WERI-Rb-1 (cell line): ENCODE results near the gene PAPPA.

Experiments
- DNase-seq: peaks from one replicate; pipeline ENCODE4 v3.0.0-alpha.2; 2020
- H3K27ac ChIP-seq: fragments of 250-450 bp; sonication (Bioruptor Pico); 2 replicates; pipeline ENCODE4 v1.5.1; 2020; ENCODE audit warnings: mild to moderate bottlenecking, moderate library complexity
- H3K27me3 ChIP-seq: fragments of 250-450 bp; sonication (Bioruptor Pico); 2 replicates; pipeline ENCODE4 v1.5.1; 2021; ENCODE audit warnings: mild to moderate bottlenecking, low read depth, moderate library complexity; ENCODE audit not compliant: insufficient read depth, severe bottlenecking
- H3K36me3 ChIP-seq: fragments of 250-450 bp; sonication (Bioruptor Pico); 2 replicates; pipeline ENCODE4 v1.5.1; 2020; ENCODE audit warnings: mild to moderate bottlenecking, moderate library complexity
- H3K4me3 ChIP-seq: 2 replicates; pipeline ENCODE4 v1.5.1; 2011; ENCODE audit warnings: low read depth, mild to moderate bottlenecking, control low read depth, low read length
- H3K9me3 ChIP-seq: fragments of 250-450 bp; sonication (Bioruptor Pico); 2 replicates; pipeline ENCODE4 v1.5.1; 2021; ENCODE audit warnings: mild to moderate bottlenecking, moderate library complexity; ENCODE audit not compliant: severe bottlenecking
- CTCF ChIP-seq: IDR thresholded peaks from 2 replicates; pipeline ENCODE4 v1.5.1; 2011; ENCODE audit warnings: low read depth, mild to moderate bottlenecking, control low read depth, inconsistent platforms, low read length

PAPPA gene

GRCh38 chr9:116383936-116384335 is 230.3 kb downstream of the PAPPA start:
- peaks cover 3% of the 10 kb centered on the region for H3K36me3 ChIP-seq
- no peak for DNase-seq
- no peak for TF ChIP-seq CTCF
- H3K4me3 ChIP-seq = no peak overlapping the region
- no peak overlapping the region for H3K27ac ChIP-seq
- H3K27me3 ChIP-seq = no peaks in the 10 kb centered on the region
- H3K9me3 ChIP-seq = no peaks in the 10 kb centered on the region

GRCh38 chr9:116387934-116388698 is 234.5 kb downstream of the PAPPA start:
- peaks cover 11% of the 10 kb centered on the region for H3K36me3 ChIP-seq
- DNase-seq = no peak
- H3K4me3 ChIP-seq = no peak overlapping the region
- no peaks in the 10 kb centered on the region for H3K9me3 ChIP-seq
- H3K27ac ChIP-seq = no peak overlapping the region
- no peaks in the 10 kb centered on the region for H3K27me3 ChIP-seq
- no peak for TF ChIP-seq CTCF

- Histone ChIP-seq H3K36me3 (peaks cover 11% of the 10 kb centered on the region), H3K27me3 (no peaks in the 10 kb centered on the region), H3K27ac (no peak overlapping the region), H3K4me3 (no peak overlapping the region), H3K9me3 (no peaks in the 10 kb centered on the region)
- no peak for DNase-seq
- TF ChIP-seq CTCF = no peak
Observed at GRCh38 chr9:116389541-116390302, 236.1 kb downstream of the PAPPA start.

- TF ChIP-seq CTCF = no peak
- DNase-seq = peak; percentile 92
- Histone ChIP-seq H3K27ac (no peak overlapping the region), H3K27me3 (no peaks in the 10 kb centered on the region), H3K9me3 (no peaks in the 10 kb centered on the region), H3K4me3 (no peak overlapping the region), H3K36me3 (peaks cover 8% of the 10 kb centered on the region; the same call in 1 of the 2 replicates)
Observed at GRCh38 chr9:116390303-116391228, 237.0 kb downstream of the PAPPA start.

GRCh38 chr9:116391306-116391900 is 237.8 kb downstream of the PAPPA start:
- no peaks in the 10 kb centered on the region for H3K27me3 ChIP-seq
- H3K27ac ChIP-seq = no peak overlapping the region
- H3K36me3 ChIP-seq = peaks cover 8% of the 10 kb centered on the region; the same call in 1 of the 2 replicates
- no peak for TF ChIP-seq CTCF
- H3K9me3 ChIP-seq = no peaks in the 10 kb centered on the region
- no peak for DNase-seq
- no peak overlapping the region for H3K4me3 ChIP-seq
